ENCODE data around the gene ANKRD17.

- TF ChIP-seq POLR2A (IDR thresholded peaks at IDR 0.05) (no peak), CTCF (IDR thresholded peaks at IDR 0.05) (no peak), POLR2AphosphoS5 (IDR thresholded peaks at IDR 0.05) (no peak), EP300 (IDR thresholded peaks at IDR 0.05) (no peak)
These were observed 72.7 kb downstream of the ANKRD17 start for GRCh38 chr4:73185903-73186302.

Measured in sigmoid colon (tissue), 4 donors.